ENCODE data around the gene UBTD1. TPM values are rescaled to one million over a fixed set of nuclear protein-coding genes. Genes with fewer than 3 reads are reported as not detected.

Gene UBTD1
- total RNA-seq, 1 donor from 2014 or later: 0.91 TPM

GRCh38 chr10:97580421-97581367 is 82.0 kb downstream of the UBTD1 start:
- ATAC-seq (ENCODE audit: low read depth) (no peak), DNase-seq (no peak)
- CTCF ChIA-PET: no interaction called here
- Mint-ChIP-seq H3K9me3 (no peaks in the 10 kb centered on the region), H3K36me3 (ENCODE audit: low read depth) (no peaks in the 10 kb centered on the region), H3K27ac (no peak overlapping the region), H3K27me3 (no peaks in the 10 kb centered on the region), H3K4me1 (no peaks in the 10 kb centered on the region), H3K4me3 (no peak overlapping the region)
- no peak for TF ChIP-seq CTCF (IDR thresholded peaks at IDR 0.05)
- POLR2A ChIA-PET: no interaction called here
- intact Hi-C loops (cut with micrococcal nuclease): no loop called here

- Mint-ChIP-seq H3K27ac (no peak overlapping the region), H3K27me3 (no peaks in the 10 kb centered on the region), H3K36me3 (ENCODE audit: low read depth) (no peaks in the 10 kb centered on the region), H3K9me3 (no peaks in the 10 kb centered on the region), H3K4me1 (no peaks in the 10 kb centered on the region), H3K4me3 (no peak overlapping the region)
- ChIA-PET POLR2A (no interaction called here), CTCF (interaction anchor here (1.3 kb wide), 1 partner anchor 10 kb away, joined by 3 read pairs; the partner anchor contains the start of gene ANKRD2)
- ATAC-seq (ENCODE audit: low read depth) (no peak), DNase-seq (no peak)
- TF ChIP-seq CTCF (IDR thresholded peaks at IDR 0.05): no peak
- intact Hi-C loops (cut with micrococcal nuclease): no loop called here
These were observed 83.4 kb downstream of the UBTD1 start for GRCh38 chr10:97582169-97582568.

- ATAC-seq (ENCODE audit: low read depth) (no peak), DNase-seq (no peak)
- H3K4me1 Mint-ChIP-seq: no peaks in the 10 kb centered on the region
- ChIA-PET CTCF (interaction anchor here (2.1 kb wide), 1 partner anchor 12 kb away, joined by 9 read pairs; no protein-coding TSS in a partner anchor), POLR2A (no interaction called here)
- no peak overlapping the region for H3K27ac Mint-ChIP-seq
- TF ChIP-seq CTCF (IDR thresholded peaks at IDR 0.05): no peak
- no peaks in the 10 kb centered on the region for H3K9me3 Mint-ChIP-seq
- H3K27me3 Mint-ChIP-seq: no peaks in the 10 kb centered on the region
- intact Hi-C loops (cut with micrococcal nuclease): no loop called here
- no peaks in the 10 kb centered on the region for H3K36me3 Mint-ChIP-seq (ENCODE audit: low read depth)
- H3K4me3 Mint-ChIP-seq: no peak overlapping the region
These were observed 84.8 kb downstream of the UBTD1 start for GRCh38 chr10:97583476-97583875.

GRCh38 chr10:97584060-97584797 is 85.5 kb downstream of the UBTD1 start, which contains the start of gene HOGA1:
TSS of gene HOGA1 (plus strand) at chr10:97584389. CDS start at chr10:97584704, 315 bp downstream.
- Mint-ChIP-seq H3K36me3 (ENCODE audit: low read depth) (no peaks in the 10 kb centered on the region), H3K27ac (no peak within 1 kb of the TSS), H3K4me3 (no peak within 1 kb of the TSS), H3K9me3 (no peaks in the 10 kb centered on the region), H3K4me1 (no peaks in the 10 kb centered on the region), H3K27me3 (no peaks in the 10 kb centered on the region)
- no peak for DNase-seq
- no peak for TF ChIP-seq CTCF (IDR thresholded peaks at IDR 0.05)
- ChIA-PET POLR2A (no interaction called here), CTCF (interaction anchor here (2.1 kb wide), 1 partner anchor 12 kb away, joined by 9 read pairs; no protein-coding TSS in a partner anchor)
- intact Hi-C loops (cut with micrococcal nuclease): no loop called here
- ATAC-seq (ENCODE audit: low read depth): no peak

Data from activated B cell treated with CpG ODN at 0.5 μM for 24 hours (primary cell).